HCT116 (cell line): ENCODE results near the gene LRRC15. TPM values are rescaled to one million over a fixed set of nuclear protein-coding genes. Genes with fewer than 3 reads are reported as not detected.

ENCODE experiments used
- ATAC-seq: fragments of 200-7000 bp; cut with Tn5 transposase; 2 replicates; pipeline ENCODE4 v1.9.1; 2020; ENCODE audit warnings: mild to moderate bottlenecking, moderate library complexity
- BruUV-seq: library from RNA; stranded (reverse); fragments of 400-500 nt; replicated peaks from 2 replicates; lab custom pipeline; 2021; lab: Mats Ljungman, UMichigan
- CTCF ChIA-PET: fragments of 300-600 bp; sonication (Branson Sonifier 250); formaldehyde crosslinking; loops from one replicate; lab custom pipeline; 2021; ENCODE audit warnings: antibody characterized with exemption; lab: Charles Lee
- POLR2A ChIA-PET: fragments of 300-600, 350-600 bp; sonication (Branson Sonifier 250); formaldehyde crosslinking; loops from one replicate; lab custom pipeline; 2021; ENCODE audit warnings: antibody characterized with exemption; lab: Charles Lee
- RAD21 ChIA-PET, 2 experiments: fragments of 300-600 bp; sonication (Branson Sonifier 250); formaldehyde crosslinking; loops; one replicate each; lab custom pipeline; 2023; ENCODE audit warnings: low total read pairs in 2 of 2; ENCODE audit not compliant: uncharacterized antibody in 2 of 2, unreplicated experiment in 2 of 2, low non-redundant PET in 1 of 2; lab: Charles Lee
- DNase-seq: peaks from one replicate; pipeline ENCODE4 v3.0.0-alpha.2; 2010; ENCODE audit warnings: low read depth, low spot score
- H2AFZ ChIP-seq: fragments of 200-600 bp; shearing (Covaris generic), sonication (generic); 2 replicates; pipeline ENCODE4 v1.6.1; 2017; ENCODE audit warnings: low read depth, mixed run types, mixed read lengths, antibody characterized with exemption, low read length; ENCODE audit not compliant: poor library complexity, severe bottlenecking
- H3K27ac ChIP-seq: 2 replicates; pipeline ENCODE4 v1.5.1; 2012; ENCODE audit warnings: low read depth, low read length
- H3K27me3 ChIP-seq: fragments of 200-600 bp; sonication (generic); 2 replicates; pipeline ENCODE4 v1.6.1; 2016; ENCODE audit warnings: mixed run types, low read length, mixed read lengths; ENCODE audit not compliant: insufficient read depth
- H3K36me3 ChIP-seq, 2 experiments: fragments of 200-500 bp in 1 of 2; fragments of 200-600 bp in 1 of 2; sonication (Bioruptor generic) in 1 of 2; sonication (generic) in 1 of 2; 2 replicates each; pipeline versions ENCODE4 v1.5.1 to v1.6.1; 2014 to 2016; ENCODE audit warnings: low read length in 2 of 2, inconsistent platforms in 1 of 2, mixed read lengths in 1 of 2, mixed run types in 1 of 2; ENCODE audit not compliant: insufficient read depth in 2 of 2, control insufficient read depth in 1 of 2
- H3K4me1 ChIP-seq, 2 experiments: fragments of 200-600 bp in 1 of 2; sonication (generic) in 1 of 2; 2 replicates each; pipeline versions ENCODE4 v1.5.1 to v1.6.1; 2012 to 2017; ENCODE audit warnings: low read length in 2 of 2, inconsistent platforms in 1 of 2, mild to moderate bottlenecking in 1 of 2, mixed read lengths in 1 of 2, mixed run types in 1 of 2, moderate library complexity in 1 of 2; ENCODE audit not compliant: insufficient read depth in 2 of 2, control insufficient read depth in 1 of 2
- H3K4me2 ChIP-seq: fragments of 200-600 bp; sonication (generic); 2 replicates; pipeline ENCODE4 v1.6.1; 2017; ENCODE audit warnings: mixed run types, low read length, mixed read lengths
- H3K4me3 ChIP-seq, 2 experiments: fragments of 200-600 bp in 1 of 2; sonication (generic) in 1 of 2; replicated peaks in 1 of 2; 2 replicates each; pipeline ENCODE4 v1.5.1; 2011 to 2016; ENCODE audit warnings: low read length in 2 of 2, control low read depth in 1 of 2, low read depth in 1 of 2, mild to moderate bottlenecking in 1 of 2, mixed read lengths in 1 of 2, mixed run types in 1 of 2
- H3K79me2 ChIP-seq: fragments of 200-600 bp; sonication (generic); 2 replicates; pipeline ENCODE4 v1.6.1; 2017; ENCODE audit warnings: mild to moderate bottlenecking, mixed run types, low read length, moderate library complexity, mixed read lengths; ENCODE audit not compliant: insufficient read depth
- H3K9ac ChIP-seq: fragments of 200-600 bp; sonication (generic); 2 replicates; pipeline ENCODE4 v1.6.1; 2016; ENCODE audit warnings: low read length, mixed read lengths
- H3K9me2 ChIP-seq: fragments of 200-600 bp; sonication (generic), shearing (Covaris generic); 2 replicates; pipeline ENCODE4 v1.6.1; 2017; ENCODE audit warnings: mixed run types, mild to moderate bottlenecking, moderate library complexity; ENCODE audit not compliant: insufficient read depth
- H3K9me3 ChIP-seq, 2 experiments: fragments of 200-500 bp in 1 of 2; fragments of 200-600 bp in 1 of 2; sonication (Bioruptor generic) in 1 of 2; sonication (generic) in 1 of 2; 2 replicates each; pipeline ENCODE4 v1.6.1; 2014 to 2017; ENCODE audit warnings: low read length in 2 of 2, mixed read lengths in 2 of 2, inconsistent platforms in 1 of 2, low read depth in 1 of 2, mild to moderate bottlenecking in 1 of 2, mixed run types in 1 of 2, moderate library complexity in 1 of 2; ENCODE audit not compliant: control insufficient read depth in 1 of 2, insufficient read depth in 1 of 2
- H4K20me1 ChIP-seq: fragments of 200-600 bp; sonication (generic), shearing (Covaris generic); 2 replicates; pipeline ENCODE4 v1.6.1; 2017; ENCODE audit warnings: mixed run types, mild to moderate bottlenecking, moderate library complexity; ENCODE audit not compliant: insufficient read depth
- ATF3 ChIP-seq: IDR thresholded peaks from 2 replicates; pipeline ENCODE4 v1.6.1; 2012
- CTCF ChIP-seq, 3 experiments: fragments of 200-600 bp in 1 of 3; sonication (generic) in 1 of 3; IDR thresholded peaks in 2 of 3; conservative IDR thresholded peaks in 1 of 3; 2 replicates each; pipeline ENCODE4 v1.5.1; 2012 to 2017; ENCODE audit warnings: low read depth in 2 of 3, low read length in 2 of 3, antibody characterized with exemption in 1 of 3, borderline replicate concordance in 1 of 3, control low read depth in 1 of 3, mild to moderate bottlenecking in 1 of 3, mixed read lengths in 1 of 3, mixed run types in 1 of 3, moderate library complexity in 1 of 3; ENCODE audit not compliant: insufficient read depth in 1 of 3
- EZH2phosphoT487 ChIP-seq: fragments of 200-600 bp; IDR thresholded peaks from 2 replicates; pipeline ENCODE4 v1.6.1; 2018; ENCODE audit warnings: antibody characterized with exemption, borderline replicate concordance
- JUND ChIP-seq: IDR thresholded peaks from 2 replicates; pipeline ENCODE4 v1.6.1; 2012
- POLR2AphosphoS5 ChIP-seq: IDR thresholded peaks from 2 replicates; pipeline ENCODE4 v1.6.1; 2011; ENCODE audit warnings: mild to moderate bottlenecking, low read depth, low read length, moderate library complexity
- REST ChIP-seq: IDR thresholded peaks from 2 replicates; pipeline ENCODE4 v1.6.1; 2012; ENCODE audit warnings: low read depth
- SP1 ChIP-seq: IDR thresholded peaks from 2 replicates; pipeline ENCODE4 v1.6.1; 2012; ENCODE audit warnings: low read depth
- SRF ChIP-seq: IDR thresholded peaks from 2 replicates; pipeline ENCODE4 v1.6.1; 2012; ENCODE audit warnings: low read depth
- ZBTB33 ChIP-seq: IDR thresholded peaks from 2 replicates; pipeline ENCODE4 v1.6.1; 2011; ENCODE audit warnings: mild to moderate bottlenecking, low read length, moderate library complexity; ENCODE audit not compliant: insufficient replicate concordance; ENCODE audit errors: extremely low read depth
- intact Hi-C: fragments of 100-400 bp; cut with micrococcal nuclease; formaldehyde crosslinking; loops from 2 replicates; pipeline ENCODE4 v1.10.0; 2022
- total RNA-seq: library from RNA; stranded (reverse); gene quantifications from one replicate; pipeline ENCODE4 v1.2.1, GENCODE V29; 2021; ENCODE audit not compliant: unreplicated experiment

LRRC15 gene
- total RNA-seq, 1 experiment from 2014 or later: not detected

- Histone ChIP-seq H3K9me3 (no peaks in the 10 kb centered on the region), H3K27ac (no peak overlapping the region), H3K4me3 (no peak overlapping the region), H3K9ac (no peak overlapping the region), H3K4me2 (no peak overlapping the region), H3K36me3 (no peaks in the 10 kb centered on the region), H2AFZ (no peak overlapping the region), H3K4me1 (peaks cover 0 to 6% of the 10 kb centered on the region in 2 experiments; a peak in 1 of 4 replicates), H4K20me1 (no peaks in the 10 kb centered on the region), H3K79me2 (no peaks in the 10 kb centered on the region), H3K27me3 (no peaks in the 10 kb centered on the region), H3K9me2 (no peaks in the 10 kb centered on the region)
- TF ChIP-seq POLR2AphosphoS5: no peak
- no peak for TF ChIP-seq ZBTB33
- TF ChIP-seq EZH2phosphoT487: no peak
- TF ChIP-seq CTCF (IDR thresholded peaks at IDR 0.05 in 2 of 3, conservative IDR thresholded peaks at IDR 0.05 in 1 of 3; ENCODE audit: borderline replicate concordance in 1 of 3, insufficient read depth in 1 of 3, low read depth in 2 of 3, low read length in 2 of 3): no peak
- no peak for TF ChIP-seq SRF
- no peak for TF ChIP-seq REST
- TF ChIP-seq JUND: no peak
- TF ChIP-seq ATF3: no peak
- no peak for TF ChIP-seq SP1
- ChIA-PET POLR2A (no interaction called here), RAD21 (no interaction called here), CTCF (no interaction called here)
- ATAC-seq: no peak
- BruUV-seq: no TSS peak
- DNase-seq: no peak
- intact Hi-C loops: no loop called here
Measured at GRCh38 chr3:194384569-194385001, 15.0 kb upstream of the LRRC15 start.
